Smooth muscle cell (in vitro differentiated cells): ENCODE data around the gene SENP6. TPM values are rescaled to one million over a fixed set of nuclear protein-coding genes. Genes with fewer than 3 reads are reported as not detected.
"Not testable (repeated sequence)": the region's sequence is repeated elsewhere in the genome, so short reads cannot be mapped to it uniquely, and the experiment has no call there.

Experiments
- DNase-seq: peaks from one replicate; lab custom pipeline; 2025; ENCODE audit not compliant: unreplicated experiment; lab: John Stamatoyannopoulos, UW
- H2AFZ ChIP-seq: fragments of 200-600 bp; sonication (generic); 2 replicates; pipeline ENCODE4 v1.6.0; 2016; ENCODE audit warnings: antibody characterized with exemption, low read depth, mild to moderate bottlenecking
- H3F3A ChIP-seq: fragments of 200-600 bp; sonication (generic); 2 replicates; pipeline ENCODE4 v1.6.0; 2017; ENCODE audit warnings: antibody characterized with exemption, low read depth
- H3K27ac ChIP-seq: fragments of 200-600 bp; sonication (generic); 2 replicates; pipeline ENCODE4 v1.5.1; 2016; ENCODE audit warnings: low read depth, mild to moderate bottlenecking
- H3K27me3 ChIP-seq: fragments of 200-600 bp; sonication (generic); 2 replicates; pipeline ENCODE4 v1.6.1; 2016; ENCODE audit warnings: low read depth, mild to moderate bottlenecking
- H3K36me3 ChIP-seq: fragments of 200-600 bp; sonication (generic); 2 replicates; pipeline ENCODE4 v1.5.1; 2016; ENCODE audit warnings: low read depth
- H3K4me1 ChIP-seq: fragments of 200-600 bp; sonication (generic); 2 replicates; pipeline ENCODE4 v1.5.1; 2016; ENCODE audit warnings: low read depth
- H3K4me2 ChIP-seq: fragments of 200-600 bp; sonication (generic); 2 replicates; pipeline ENCODE4 v1.6.0; 2016; ENCODE audit warnings: mild to moderate bottlenecking
- H3K4me3 ChIP-seq: fragments of 200-600 bp; sonication (generic); 2 replicates; pipeline ENCODE4 v1.5.1; 2016; ENCODE audit warnings: mild to moderate bottlenecking
- H3K79me2 ChIP-seq: fragments of 200-600 bp; sonication (generic); 2 replicates; pipeline ENCODE4 v1.6.0; 2016; ENCODE audit warnings: low read depth, mild to moderate bottlenecking
- H3K9ac ChIP-seq: fragments of 200-600 bp; sonication (generic); 2 replicates; pipeline ENCODE4 v1.6.0; 2016; ENCODE audit warnings: low read depth
- H3K9me3 ChIP-seq: fragments of 200-600 bp; sonication (generic); replicated peaks from 2 replicates; pipeline ENCODE4 v1.5.1; 2016; ENCODE audit warnings: low read depth
- H4K20me1 ChIP-seq: fragments of 200-600 bp; sonication (generic); 2 replicates; pipeline ENCODE4 v1.6.0; 2016; ENCODE audit warnings: low read depth
- CTCF ChIP-seq: fragments of 200-600 bp; sonication (generic); IDR thresholded peaks from 2 replicates; pipeline ENCODE4 v1.5.1; 2017; ENCODE audit warnings: borderline replicate concordance, mild to moderate bottlenecking, antibody characterized with exemption; ENCODE audit not compliant: insufficient read depth, poor library complexity, severe bottlenecking
- WGBS: methylation state at CpG from one replicate; pipeline ENCODE4 v1.1.7; 2016; ENCODE audit warnings: low lambda C conversion rate; 5-methylcytosine and 5-hydroxymethylcytosine counted together
- polyA plus RNA-seq: library from polyadenylated mRNA; unstranded; fragments of >200 nt; fragmentation: Nextera tagmentation; extraction: Ambion mirVana; gene quantifications from 2 replicates; pipeline ENCODE4 v1.2.1, GENCODE V29; 2016
- total RNA-seq: library from RNA; depleted of rRNA; stranded (reverse); fragments of >200 nt; gene quantifications from 2 replicates; pipeline ENCODE4 v1.2.3, GENCODE V29; 2014

SENP6 gene
- total and polyA plus RNA-seq, 2 experiments from 2014 or later, result 45.0 to 126 TPM

GRCh38 chr6:75624335-75624734 lies 22.7 kb downstream of the SENP6 start:
- Histone ChIP-seq H3K79me2 (peaks cover 99% of the 10 kb centered on the region), H3K4me1 (no peaks in the 10 kb centered on the region), H3K9ac (no peak overlapping the region), H2AFZ (no peak overlapping the region), H4K20me1 (peaks cover 81% of the 10 kb centered on the region), H3K4me2 (no peak overlapping the region), H3F3A (no peaks in the 10 kb centered on the region), H3K27ac (no peak overlapping the region), H3K4me3 (no peak overlapping the region), H3K36me3 (peaks cover 16% of the 10 kb centered on the region), H3K9me3 (no peaks in the 10 kb centered on the region), H3K27me3 (no peaks in the 10 kb centered on the region)
- no peak for DNase-seq
- TF ChIP-seq CTCF, result no peak
- WGBS, result 97% methylated on average over 4 of the region's 4 CpGs

GRCh38 chr6:75624988-75625387 lies 23.3 kb downstream of the SENP6 start:
- DNase-seq, result no peak
- no peaks in the 10 kb centered on the region for H3K9me3 ChIP-seq
- H3K27me3 ChIP-seq, result no peaks in the 10 kb centered on the region
- peaks cover 77% of the 10 kb centered on the region for H4K20me1 ChIP-seq
- H3K36me3 ChIP-seq, result peaks cover 17% of the 10 kb centered on the region
- H3K9ac ChIP-seq, result no peak overlapping the region
- peaks cover 99% of the 10 kb centered on the region for H3K79me2 ChIP-seq
- no peak for TF ChIP-seq CTCF
- H3K4me1 ChIP-seq, result no peaks in the 10 kb centered on the region
- 88% methylated on average over 7 of the region's 7 CpGs for WGBS
- no peak overlapping the region for H3K27ac ChIP-seq
- H2AFZ ChIP-seq, result no peak overlapping the region
- no peak overlapping the region for H3K4me2 ChIP-seq
- H3K4me3 ChIP-seq, result no peak overlapping the region
- H3F3A ChIP-seq, result no peaks in the 10 kb centered on the region

GRCh38 chr6:75626561-75626960 lies 24.9 kb downstream of the SENP6 start:
- H3K9me3 ChIP-seq, result no peaks in the 10 kb centered on the region
- WGBS, result 97% methylated on average over 2 of the region's 2 CpGs
- no peaks in the 10 kb centered on the region for H3K27me3 ChIP-seq
- no peak overlapping the region for H3K27ac ChIP-seq
- no peaks in the 10 kb centered on the region for H3F3A ChIP-seq
- H3K79me2 ChIP-seq, result peaks cover 99% of the 10 kb centered on the region
- H3K4me3 ChIP-seq, result no peak overlapping the region
- TF ChIP-seq CTCF, result no peak
- no peak overlapping the region for H3K4me2 ChIP-seq
- peaks cover 17% of the 10 kb centered on the region for H3K36me3 ChIP-seq
- H2AFZ ChIP-seq, result no peak overlapping the region
- H3K9ac ChIP-seq, result no peak overlapping the region
- peaks cover 75% of the 10 kb centered on the region for H4K20me1 ChIP-seq
- DNase-seq, result no peak
- H3K4me1 ChIP-seq, result no peaks in the 10 kb centered on the region

GRCh38 chr6:75627708-75628107 lies 26.0 kb downstream of the SENP6 start:
- H3K4me1 ChIP-seq, H3K4me3 ChIP-seq, H3F3A ChIP-seq, H3K4me2 ChIP-seq, H3K9me3 ChIP-seq, H2AFZ ChIP-seq, H3K9ac ChIP-seq, DNase-seq, H3K27me3 ChIP-seq, H3K27ac ChIP-seq: not testable (repeated sequence)
- Histone ChIP-seq H3K36me3 (peaks cover 17% of the 10 kb centered on the region), H4K20me1 (peaks cover 75% of the 10 kb centered on the region), H3K79me2 (peaks cover 99% of the 10 kb centered on the region)
- over 99% methylated on average over 9 of the region's 9 CpGs for WGBS
